Psoas muscle (tissue), 8 donors: ENCODE results near the gene MAST2. TPM values are rescaled to one million over a fixed set of nuclear protein-coding genes. Genes with fewer than 3 reads are reported as not detected.
A peak's percentile ranks its signal among the peaks of the same experiment; 100 is the strongest.

ENCODE experiments used
- ATAC-seq, 4 donors: fragments of 200-7000 bp; cut with Tn5 transposase; one replicate each; pipeline ENCODE4 v1.9.1; 2020; ENCODE audit warnings: moderate library complexity in 3 of 4, mild to moderate bottlenecking in 2 of 4
- DNase-seq, 2 donors: peaks; one replicate each; pipeline ENCODE4 v3.0.0-alpha.2; 2020
- H3K27ac ChIP-seq: fragments of 200-600 bp; one replicate; pipeline ENCODE4 v1.8.0; 2022
- H3K27me3 ChIP-seq, 3 donors: fragments of 200-600 bp in 1 of 3; one replicate each; pipeline versions ENCODE4 v1.6.1 to v1.8.0; 2013 to 2022; ENCODE audit warnings: low read length in 2 of 3, mild to moderate bottlenecking in 2 of 3, moderate library complexity in 1 of 3; ENCODE audit not compliant: insufficient read depth in 3 of 3
- H3K36me3 ChIP-seq, 2 donors: fragments of 200-600 bp in 1 of 2; one replicate each; pipeline versions ENCODE4 v1.6.1 to v1.8.0; 2013 to 2022; ENCODE audit warnings: low read depth in 1 of 2, mild to moderate bottlenecking in 1 of 2, moderate library complexity in 1 of 2; ENCODE audit not compliant: insufficient read depth in 1 of 2
- H3K4me1 ChIP-seq: fragments of 200-600 bp; one replicate; pipeline ENCODE4 v1.8.0; 2022
- H3K4me3 ChIP-seq: fragments of 200-600 bp; one replicate; pipeline ENCODE4 v1.8.0; 2022; ENCODE audit warnings: mild to moderate bottlenecking
- H3K9me3 ChIP-seq: fragments of 200-600 bp; one replicate; pipeline ENCODE4 v1.8.0; 2022
- WGBS, 3 donors: extraction: QIAGEN DNeasy Blood & Tissue Kit; methylation state at CpG; one replicate each; pipeline versions ENCODE4 v1.1.6 to v1.1.7; 2013; 5-methylcytosine and 5-hydroxymethylcytosine counted together
- intact Hi-C, 2 donors: fragments of 100-400 bp; cut with DNase I; formaldehyde crosslinking; loops; one replicate each; pipeline versions ENCODE4 v1.11.0 to v1.14.2; 2022
- polyA plus RNA-seq, 3 donors: library from polyadenylated mRNA; stranded (reverse); fragments of 200-250 nt; gene quantifications; one replicate each; pipeline ENCODE4 v1.2.3, GENCODE V29; 2013
- total RNA-seq, 4 donors: library from RNA; stranded (reverse); fragmentation: NEBNext Ultra II Directional in 2 of 4; extraction: Animal tissue kit (Norgen Biotek cat#: 25700) in 2 of 4; gene quantifications; one replicate each; pipeline versions ENCODE4 v1.2.1 to v1.2.4, GENCODE V29; 2021 to 2023
- TF ChIP-seq, protein P1 (sequence below): fragments of 200-600 bp; IDR thresholded peaks from one replicate; pipeline ENCODE4 v1.8.0; 2022; ENCODE audit warnings: antibody characterized with exemption
- donor health status: healthy with polysubstance abuse.
- donor health status: DM: no; HTN: no; CAD: no; lungs with moderate emphysema.
- donor health status: Bipolar disorder and iron deficiency.
- donor health status: healthy.
- donor health status: DM: yes; HTN: yes; CAD: no.
- donor health status: DM: no; HTN: no; CAD: no.
- donor health status: DM: no; HTN: no; CAD: no.
- donor health status: DM: yes; HTN: yes; CAD: no.

MAST2 gene
- total and polyA plus RNA-seq, 7 donors: 97.8 to 266 (median 159) TPM

DNA sequence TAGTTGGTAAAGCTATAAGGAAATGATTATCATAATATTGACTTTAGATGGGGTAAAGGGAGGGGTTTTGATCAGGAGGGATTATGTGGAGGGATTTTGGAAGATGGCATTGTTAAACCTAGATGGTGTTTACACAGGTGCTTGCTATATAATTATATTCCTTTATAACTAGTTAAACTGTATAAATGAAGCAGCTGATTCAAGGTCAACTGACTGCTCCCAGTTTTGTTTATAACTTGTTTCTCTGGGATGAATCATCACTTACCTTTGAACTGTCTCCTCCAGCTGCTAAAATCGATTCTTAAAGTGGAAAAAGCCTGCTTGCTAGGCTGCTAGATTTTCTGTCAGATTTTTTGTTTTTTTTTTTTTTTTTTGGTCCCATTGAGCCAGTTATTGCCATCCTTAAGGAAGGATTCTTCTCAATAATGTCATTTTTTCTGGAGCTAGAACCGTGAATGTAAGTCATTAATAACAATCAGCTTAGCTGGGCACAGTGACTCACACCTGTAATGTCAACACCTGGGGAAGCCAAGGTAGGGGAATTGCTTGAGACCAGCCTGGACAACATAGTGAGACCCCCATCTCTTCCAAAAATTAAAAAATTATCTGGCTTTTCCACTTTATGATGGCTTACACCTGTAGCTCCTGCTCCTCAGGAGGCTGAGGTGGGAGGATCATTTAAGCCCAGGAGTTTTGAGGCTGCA, 175.8 kb downstream of the MAST2 start:
- Histone ChIP-seq H3K36me3 (peaks cover 0 to 67% of the 10 kb centered on the region in 2 donors), H3K27ac (peak overlapping the region; percentile 28), H3K27me3 (no peaks in the 10 kb centered on the region), H3K4me3 (no peak overlapping the region), H3K9me3 (no peaks in the 10 kb centered on the region), H3K4me1 (peaks cover 9% of the 10 kb centered on the region)
- peak in 1 of 4 donors; percentile 31 for ATAC-seq
- TF ChIP-seq, protein P1, sequence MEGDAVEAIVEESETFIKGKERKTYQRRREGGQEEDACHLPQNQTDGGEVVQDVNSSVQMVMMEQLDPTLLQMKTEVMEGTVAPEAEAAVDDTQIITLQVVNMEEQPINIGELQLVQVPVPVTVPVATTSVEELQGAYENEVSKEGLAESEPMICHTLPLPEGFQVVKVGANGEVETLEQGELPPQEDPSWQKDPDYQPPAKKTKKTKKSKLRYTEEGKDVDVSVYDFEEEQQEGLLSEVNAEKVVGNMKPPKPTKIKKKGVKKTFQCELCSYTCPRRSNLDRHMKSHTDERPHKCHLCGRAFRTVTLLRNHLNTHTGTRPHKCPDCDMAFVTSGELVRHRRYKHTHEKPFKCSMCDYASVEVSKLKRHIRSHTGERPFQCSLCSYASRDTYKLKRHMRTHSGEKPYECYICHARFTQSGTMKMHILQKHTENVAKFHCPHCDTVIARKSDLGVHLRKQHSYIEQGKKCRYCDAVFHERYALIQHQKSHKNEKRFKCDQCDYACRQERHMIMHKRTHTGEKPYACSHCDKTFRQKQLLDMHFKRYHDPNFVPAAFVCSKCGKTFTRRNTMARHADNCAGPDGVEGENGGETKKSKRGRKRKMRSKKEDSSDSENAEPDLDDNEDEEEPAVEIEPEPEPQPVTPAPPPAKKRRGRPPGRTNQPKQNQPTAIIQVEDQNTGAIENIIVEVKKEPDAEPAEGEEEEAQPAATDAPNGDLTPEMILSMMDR: no peak
- no peak for DNase-seq
- 70 to 80% (median 72%) methylated on average over 2 of the region's 2 CpGs for WGBS, 3 donors
- intact Hi-C loops: no loop called here

DNA sequence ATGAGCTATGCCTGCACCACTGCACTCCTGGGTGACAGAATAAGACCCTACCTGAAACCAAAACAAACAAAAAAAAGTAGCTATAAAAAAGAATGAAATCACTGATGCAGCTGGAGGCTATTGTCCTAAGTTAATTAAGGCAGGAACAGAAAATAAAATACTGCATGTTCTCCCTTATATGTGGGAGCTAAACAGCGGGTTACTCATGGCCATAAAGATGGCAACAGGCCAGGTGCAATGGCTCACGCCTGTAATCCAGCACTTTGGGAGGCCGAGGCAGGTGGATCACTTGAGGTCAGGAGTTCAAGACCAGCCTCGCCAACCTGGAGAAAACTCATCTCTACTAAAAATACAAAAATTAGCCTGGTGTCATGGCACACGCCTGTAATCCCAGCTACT, 176.4 kb downstream of the MAST2 start:
- H3K4me1 ChIP-seq: peaks cover 7% of the 10 kb centered on the region
- H3K4me3 ChIP-seq: no peak overlapping the region
- DNase-seq: no peak
- no peaks in the 10 kb centered on the region for H3K27me3 ChIP-seq
- TF ChIP-seq, protein P1: no peak
- 83 to 94% (median 94%) methylated on average over 5 of the region's 5 CpGs for WGBS, 3 donors
- peak overlapping the region; percentile 28 for H3K27ac ChIP-seq
- intact Hi-C loops: no loop called here
- no peaks in the 10 kb centered on the region for H3K9me3 ChIP-seq
- H3K36me3 ChIP-seq: peaks cover 0 to 65% of the 10 kb centered on the region in 2 donors
- peak in 2 of 4 donors; percentile 14 to 34 for ATAC-seq

DNA sequence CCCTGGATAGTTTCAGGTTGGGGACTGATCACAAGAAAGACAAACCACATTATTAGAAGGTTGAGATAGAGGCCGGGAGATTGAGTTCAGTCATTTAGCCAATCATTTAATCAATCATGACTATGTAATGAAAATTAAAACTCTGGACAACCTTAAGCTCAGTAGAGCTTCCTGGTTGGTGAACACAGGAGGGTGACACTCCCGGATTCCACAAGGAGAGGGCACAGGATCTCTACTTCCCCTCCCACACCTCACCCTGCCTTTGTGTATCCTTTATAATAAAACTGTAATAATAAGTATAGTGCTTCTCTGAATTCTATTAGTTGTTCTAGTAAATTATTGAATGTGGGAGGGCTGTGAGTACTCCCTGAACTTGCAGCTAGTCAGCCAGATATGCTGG, 178.9 kb downstream of the MAST2 start:
- 88 to 96% (median 93%) methylated on average over 2 of the region's 2 CpGs for WGBS, 3 donors
- H3K4me3 ChIP-seq: no peak overlapping the region
- ATAC-seq (peak in 1 of 4 donors; percentile 25), DNase-seq (no peak)
- H3K36me3 ChIP-seq: peaks cover 0 to 72% of the 10 kb centered on the region in 2 donors
- no peaks in the 10 kb centered on the region for H3K9me3 ChIP-seq
- intact Hi-C loops: no loop called here
- TF ChIP-seq, protein P1: no peak
- no peak overlapping the region for H3K27ac ChIP-seq
- H3K27me3 ChIP-seq: no peaks in the 10 kb centered on the region
- peaks cover 5% of the 10 kb centered on the region for H3K4me1 ChIP-seq

DNA sequence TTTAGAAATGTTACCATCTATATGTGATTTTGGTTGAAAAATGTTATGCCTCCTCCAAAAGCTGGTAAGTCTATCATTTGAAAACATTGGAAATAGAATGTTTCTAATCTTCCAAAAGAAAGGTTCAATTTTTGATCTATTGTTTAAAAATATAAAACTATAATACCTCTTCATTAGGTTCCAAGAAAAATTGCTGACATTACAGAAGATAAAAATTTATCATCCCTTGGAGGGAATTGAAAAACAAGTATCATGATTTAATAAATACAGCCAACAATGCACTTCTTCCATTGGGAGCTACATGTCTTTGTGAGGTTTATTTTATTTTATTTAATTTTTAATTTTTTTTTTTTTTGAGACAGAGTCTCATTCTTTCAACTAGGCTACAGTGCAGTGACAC, 180.6 kb downstream of the MAST2 start:
- no peak overlapping the region for H3K4me3 ChIP-seq
- no peaks in the 10 kb centered on the region for H3K27me3 ChIP-seq
- H3K27ac ChIP-seq: no peak overlapping the region
- intact Hi-C loops: no loop called here
- no peak for DNase-seq
- no peak for ATAC-seq
- no peaks in the 10 kb centered on the region for H3K9me3 ChIP-seq
- TF ChIP-seq, protein P1: no peak
- peaks cover 0 to 61% of the 10 kb centered on the region in 2 donors for H3K36me3 ChIP-seq
- no peaks in the 10 kb centered on the region for H3K4me1 ChIP-seq

DNA sequence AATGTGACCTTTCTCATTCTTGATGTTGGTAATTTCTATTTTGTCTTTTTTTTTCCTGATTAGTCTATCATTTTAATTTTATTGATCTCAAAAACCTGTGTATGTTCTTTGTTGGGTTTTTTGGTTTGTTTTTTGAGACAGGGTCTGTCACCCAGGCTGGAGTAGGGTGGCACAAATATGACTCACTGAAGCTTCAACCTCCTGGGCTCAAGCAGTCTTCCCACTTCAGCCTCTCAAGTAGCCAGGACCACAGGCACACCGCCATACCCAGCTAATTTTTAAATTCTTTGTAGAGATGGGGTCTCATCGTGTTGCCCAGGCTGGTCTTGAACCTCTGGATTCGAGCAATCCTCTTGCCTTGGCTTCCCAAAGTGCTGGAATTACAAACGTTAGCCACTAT, 183.8 kb downstream of the MAST2 start:
- no peaks in the 10 kb centered on the region for H3K27me3 ChIP-seq
- 90 to 96% (median 92%) methylated on average over 4 of the region's 4 CpGs for WGBS, 3 donors
- no peak overlapping the region for H3K4me3 ChIP-seq
- H3K27ac ChIP-seq: no peak overlapping the region
- TF ChIP-seq, protein P1: no peak
- ATAC-seq (peak in 2 of 4 donors; percentile 58 to 59), DNase-seq (no peak)
- peaks cover 0 to 51% of the 10 kb centered on the region in 2 donors for H3K36me3 ChIP-seq
- no peaks in the 10 kb centered on the region for H3K9me3 ChIP-seq
- H3K4me1 ChIP-seq: no peaks in the 10 kb centered on the region
- intact Hi-C loops: no loop called here
